Activated naive CD4-positive, alpha-beta T cell treated with anti-CD3 and anti-CD28 coated beads for 36 hours (primary cell): ENCODE results near the gene RNF207. TPM values are rescaled to one million over a fixed set of nuclear protein-coding genes. Genes with fewer than 3 reads are reported as not detected.

Experiments
- CTCF ChIA-PET: fragments of 350-600 bp; sonication (Branson Sonifier 250); formaldehyde crosslinking; loops from one replicate; lab custom pipeline; 2021; ENCODE audit warnings: antibody characterized with exemption; lab: Charles Lee
- DNase-seq: peaks from one replicate; pipeline ENCODE4 v3.0.0-alpha.2; 2020
- H3K27ac Mint-ChIP-seq: one replicate; pipeline ENCODE4 v1.8.0; 2021; ENCODE audit warnings: mild to moderate bottlenecking, mixed read lengths
- H3K27me3 Mint-ChIP-seq: one replicate; pipeline ENCODE4 v1.8.0; 2021; ENCODE audit warnings: low read depth, mixed read lengths
- H3K36me3 Mint-ChIP-seq: one replicate; pipeline ENCODE4 v1.8.0; 2021; ENCODE audit warnings: low read depth, mixed read lengths
- H3K4me1 Mint-ChIP-seq: one replicate; pipeline ENCODE4 v1.8.0; 2021; ENCODE audit warnings: low read depth, mixed read lengths
- H3K4me3 Mint-ChIP-seq: one replicate; pipeline ENCODE4 v1.8.0; 2021; ENCODE audit warnings: mild to moderate bottlenecking, moderate library complexity, mixed read lengths
- H3K9me3 Mint-ChIP-seq: one replicate; pipeline ENCODE4 v1.8.0; 2021; ENCODE audit warnings: mixed read lengths
- intact Hi-C: fragments of 100-400 bp; cut with micrococcal nuclease; formaldehyde crosslinking; loops from one replicate; pipeline ENCODE4 v1.15.1; 2023
- total RNA-seq, 2 experiments: library from RNA; stranded (reverse); gene quantifications; one replicate each; pipeline ENCODE4 v1.2.3, GENCODE V29; 2021

Gene RNF207
- total RNA-seq, 2 experiments from 2014 or later, result 3.2 to 4.1 TPM

DNA sequence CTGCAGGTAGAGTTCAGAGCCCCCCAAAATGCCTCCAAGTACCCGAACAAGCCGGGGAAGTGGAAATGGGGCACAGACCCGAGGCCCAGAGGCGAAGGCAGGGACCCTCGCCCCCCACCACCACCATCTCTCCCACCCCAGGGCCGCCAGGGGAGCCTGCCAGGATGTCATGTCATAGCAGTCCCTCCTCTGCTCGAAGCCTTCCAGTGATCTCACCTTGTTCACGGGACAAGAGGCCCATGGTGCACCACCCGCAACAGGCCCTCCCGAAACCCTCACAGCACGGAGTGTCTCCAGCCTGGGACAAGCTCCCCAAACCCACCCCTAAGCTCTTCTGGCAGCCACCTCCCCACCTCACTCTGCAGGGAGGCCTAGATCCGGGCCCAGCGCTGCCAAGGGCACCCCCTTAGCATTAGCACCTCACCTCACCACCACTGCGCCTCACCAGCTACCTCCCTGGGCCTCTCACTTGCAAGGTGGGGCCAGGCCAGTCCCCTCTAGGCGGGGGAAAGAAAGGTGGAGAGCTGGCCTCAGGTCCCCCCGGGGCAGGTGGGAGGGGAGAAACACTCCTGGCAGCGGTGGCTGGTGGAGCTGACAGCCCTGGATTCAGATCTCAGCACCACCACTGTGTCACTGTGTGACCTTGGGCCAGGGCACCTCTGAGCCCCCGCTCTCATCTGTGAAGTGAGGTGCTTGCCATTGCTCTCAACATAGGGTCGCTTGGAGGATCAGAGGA, 39.1 kb upstream of the RNF207 start:
- intact Hi-C loops, result no loop called here
- Mint-ChIP-seq H3K4me3 (no peak overlapping the region), H3K9me3 (no peaks in the 10 kb centered on the region), H3K4me1 (no peaks in the 10 kb centered on the region), H3K27ac (no peak overlapping the region), H3K27me3 (peaks cover 5% of the 10 kb centered on the region), H3K36me3 (no peaks in the 10 kb centered on the region)
- CTCF ChIA-PET, result no interaction called here
- no peak for DNase-seq

DNA sequence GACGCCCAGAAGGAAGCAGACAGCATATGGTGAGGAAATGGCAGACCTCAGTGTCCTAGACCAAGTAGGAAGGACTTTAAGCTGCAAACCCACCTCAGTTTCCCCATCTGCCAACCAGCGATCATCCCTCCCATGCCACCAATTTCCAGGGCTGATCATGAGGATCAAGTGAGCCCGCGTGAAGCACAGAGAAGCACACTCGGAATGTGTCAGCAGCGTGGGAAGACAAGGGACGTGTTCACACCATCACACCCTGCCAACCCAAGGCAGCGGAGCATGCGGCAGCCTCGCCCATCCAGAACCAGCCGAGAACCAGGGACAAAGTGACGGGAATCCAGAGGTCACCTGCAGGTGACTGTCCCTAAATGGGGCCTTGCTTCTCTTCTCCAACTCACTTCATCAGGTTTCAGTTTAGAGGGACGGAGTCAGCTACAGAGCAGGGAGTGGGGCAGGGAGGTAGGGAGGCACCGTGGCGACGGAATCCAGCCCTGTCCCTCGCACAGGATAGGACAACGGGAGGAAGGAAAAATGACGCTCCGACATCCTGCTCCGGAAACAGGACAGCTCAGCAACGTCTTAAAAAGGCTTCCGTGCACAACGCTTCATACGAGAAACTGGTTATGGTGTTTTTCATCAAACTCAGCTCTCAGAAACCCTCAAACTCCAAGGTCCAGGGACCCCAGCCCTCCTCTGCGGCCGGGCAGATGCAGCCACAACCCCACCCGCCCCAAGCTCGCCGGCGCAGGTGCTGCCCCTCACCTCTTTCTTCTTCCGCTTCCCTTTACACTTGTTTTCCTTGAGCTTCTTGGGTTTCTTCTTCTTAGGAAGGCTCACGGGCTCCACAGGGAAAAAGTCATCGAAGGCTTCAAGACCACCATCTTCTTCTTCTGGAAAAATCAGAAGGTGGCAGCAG, 38.3 kb upstream of the RNF207 start:
- DNase-seq, result no peak
- Mint-ChIP-seq H3K4me1 (no peaks in the 10 kb centered on the region), H3K27ac (no peak overlapping the region), H3K36me3 (no peaks in the 10 kb centered on the region), H3K27me3 (peaks cover 4% of the 10 kb centered on the region), H3K9me3 (no peaks in the 10 kb centered on the region), H3K4me3 (no peak overlapping the region)
- intact Hi-C loops, result no loop called here
- CTCF ChIA-PET, result interaction anchor here (0.8 kb wide), 1 partner anchor 18 kb away, joined by 3 read pairs; no protein-coding TSS in a partner anchor

DNA sequence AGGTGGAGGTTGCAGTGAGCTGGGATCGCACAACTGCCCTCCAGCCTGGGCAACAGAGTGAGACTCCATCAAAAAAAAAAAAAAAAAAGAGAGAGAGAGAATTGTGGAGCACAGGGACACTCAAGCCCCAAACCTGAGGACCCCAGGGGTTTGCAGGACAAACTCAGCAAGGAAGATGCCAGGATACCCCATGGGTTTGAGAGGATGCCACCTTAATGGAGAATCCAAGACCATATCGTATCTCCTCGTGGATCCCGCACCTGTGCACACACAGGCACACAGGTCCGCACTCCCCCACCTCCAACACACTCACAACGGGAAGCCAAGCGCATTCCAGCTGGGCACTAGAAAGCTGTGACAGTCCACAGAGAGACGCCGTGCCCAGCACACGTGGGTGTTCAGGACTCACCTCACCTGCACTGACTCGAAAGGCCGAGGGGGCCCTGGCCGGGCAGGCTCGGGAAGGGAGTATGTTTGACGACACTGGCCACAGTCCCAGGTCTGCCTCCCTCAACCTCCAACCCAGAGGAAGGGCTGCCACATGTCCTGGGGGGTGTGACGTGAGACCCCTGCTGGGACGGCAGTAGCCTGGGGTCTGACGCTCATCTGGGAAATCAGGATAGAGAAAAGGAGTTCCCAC, 36.9 kb upstream of the RNF207 start:
- no peak overlapping the region for H3K4me3 Mint-ChIP-seq
- no peak for DNase-seq
- H3K36me3 Mint-ChIP-seq, result no peaks in the 10 kb centered on the region
- intact Hi-C loops, result no loop called here
- CTCF ChIA-PET, result no interaction called here
- peaks cover 4% of the 10 kb centered on the region for H3K27me3 Mint-ChIP-seq
- H3K27ac Mint-ChIP-seq, result no peak overlapping the region
- no peaks in the 10 kb centered on the region for H3K9me3 Mint-ChIP-seq
- H3K4me1 Mint-ChIP-seq, result no peaks in the 10 kb centered on the region

DNA sequence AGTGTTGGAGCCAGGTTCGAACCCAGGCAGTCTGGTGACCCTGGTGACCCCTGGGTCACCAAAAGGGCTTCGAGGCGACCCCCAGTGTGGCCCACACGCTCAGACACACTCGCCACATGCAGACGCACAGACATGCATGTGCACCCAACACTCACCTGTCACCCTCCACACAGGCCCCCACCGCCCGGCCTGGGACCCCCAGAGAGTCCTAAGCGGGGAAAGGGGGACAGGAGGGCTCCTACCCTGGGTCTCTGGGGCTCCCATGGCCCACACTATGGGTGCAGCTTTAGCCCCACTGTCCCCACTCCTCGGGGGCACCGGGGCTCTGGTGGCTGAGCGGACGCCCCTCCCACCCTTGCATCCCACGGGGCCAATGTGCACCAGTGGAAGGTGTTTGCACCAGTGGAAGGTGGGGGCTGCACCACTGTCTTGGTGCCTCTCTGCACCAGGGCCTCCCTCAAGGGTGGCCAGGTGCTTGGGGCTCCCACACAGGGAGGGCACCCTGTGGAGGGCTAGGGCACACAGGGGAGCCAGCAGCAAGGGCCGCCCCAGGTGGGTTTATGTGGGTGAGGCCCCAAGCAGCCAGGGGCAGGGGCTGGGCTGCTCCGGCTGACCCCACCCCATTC, 35.7 kb upstream of the RNF207 start:
- no peak for DNase-seq
- peaks cover 4% of the 10 kb centered on the region for H3K27me3 Mint-ChIP-seq
- H3K9me3 Mint-ChIP-seq, result no peaks in the 10 kb centered on the region
- H3K36me3 Mint-ChIP-seq, result no peaks in the 10 kb centered on the region
- intact Hi-C loops, result no loop called here
- H3K27ac Mint-ChIP-seq, result no peak overlapping the region
- no peaks in the 10 kb centered on the region for H3K4me1 Mint-ChIP-seq
- CTCF ChIA-PET, result no interaction called here
- no peak overlapping the region for H3K4me3 Mint-ChIP-seq

DNA sequence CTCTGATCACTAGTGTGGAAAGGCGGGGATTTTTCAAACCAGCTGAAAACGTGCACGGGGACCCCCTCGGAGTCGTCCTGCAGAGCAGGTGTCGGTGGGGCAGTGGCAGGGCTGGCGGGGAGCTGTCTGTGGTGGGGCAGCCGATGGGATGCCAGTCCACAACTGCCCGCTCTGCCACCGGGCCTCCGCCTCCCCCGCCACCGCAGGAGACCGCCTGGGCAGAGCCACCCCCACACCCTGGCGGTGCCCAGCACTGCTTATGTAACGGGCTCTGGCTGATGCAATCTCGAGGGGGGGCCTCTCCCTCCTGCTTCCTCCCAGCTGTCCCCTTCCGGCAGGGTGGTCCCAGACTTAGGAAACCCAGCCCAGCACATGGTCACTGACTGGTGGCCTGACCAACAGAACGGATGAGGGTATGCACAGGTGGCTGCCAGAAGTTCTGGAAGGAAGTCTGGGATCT, 35.1 kb upstream of the RNF207 start:
- Mint-ChIP-seq H3K27me3 (peaks cover 4% of the 10 kb centered on the region), H3K36me3 (no peaks in the 10 kb centered on the region), H3K27ac (no peak overlapping the region), H3K9me3 (no peaks in the 10 kb centered on the region), H3K4me1 (no peaks in the 10 kb centered on the region), H3K4me3 (no peak overlapping the region)
- DNase-seq, result no peak
- intact Hi-C loops, result no loop called here
- CTCF ChIA-PET, result no interaction called here

DNA sequence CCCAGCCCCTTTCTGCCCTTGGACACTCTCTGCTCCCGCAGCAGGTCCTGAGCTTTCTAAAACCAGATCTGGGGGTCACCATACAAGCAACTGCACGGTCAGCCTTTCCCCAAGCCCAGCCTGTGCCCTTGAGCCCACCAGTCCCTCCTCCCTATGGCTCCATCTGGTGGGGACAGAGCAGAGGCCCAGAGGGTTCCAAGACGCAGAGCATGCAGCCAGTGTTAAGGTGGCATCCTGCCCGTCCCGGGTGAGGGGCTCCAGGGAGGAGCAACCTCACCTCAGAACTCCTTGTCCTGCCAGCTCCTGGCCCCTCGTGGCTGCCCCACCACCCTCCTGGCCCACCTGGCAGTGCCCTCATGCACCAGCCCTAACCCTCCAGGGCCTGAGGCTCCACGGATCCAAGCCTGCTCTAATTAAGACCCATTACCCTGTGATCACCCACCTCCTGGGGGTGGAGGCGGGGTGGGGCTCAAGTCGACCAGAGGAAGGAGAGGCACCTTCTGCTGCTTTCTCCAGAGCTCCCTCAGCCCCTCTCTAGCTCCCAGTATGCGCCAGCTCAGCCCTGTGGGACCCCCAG, 34.3 kb upstream of the RNF207 start:
- no peak for DNase-seq
- intact Hi-C loops, result no loop called here
- no peak overlapping the region for H3K4me3 Mint-ChIP-seq
- no peaks in the 10 kb centered on the region for H3K4me1 Mint-ChIP-seq
- CTCF ChIA-PET, result interaction anchor here (0.6 kb wide), 1 partner anchor 215 kb away, joined by 3 read pairs; no protein-coding TSS in a partner anchor
- no peak overlapping the region for H3K27ac Mint-ChIP-seq
- peaks cover 7% of the 10 kb centered on the region for H3K27me3 Mint-ChIP-seq
- no peaks in the 10 kb centered on the region for H3K9me3 Mint-ChIP-seq
- H3K36me3 Mint-ChIP-seq, result no peaks in the 10 kb centered on the region

DNA sequence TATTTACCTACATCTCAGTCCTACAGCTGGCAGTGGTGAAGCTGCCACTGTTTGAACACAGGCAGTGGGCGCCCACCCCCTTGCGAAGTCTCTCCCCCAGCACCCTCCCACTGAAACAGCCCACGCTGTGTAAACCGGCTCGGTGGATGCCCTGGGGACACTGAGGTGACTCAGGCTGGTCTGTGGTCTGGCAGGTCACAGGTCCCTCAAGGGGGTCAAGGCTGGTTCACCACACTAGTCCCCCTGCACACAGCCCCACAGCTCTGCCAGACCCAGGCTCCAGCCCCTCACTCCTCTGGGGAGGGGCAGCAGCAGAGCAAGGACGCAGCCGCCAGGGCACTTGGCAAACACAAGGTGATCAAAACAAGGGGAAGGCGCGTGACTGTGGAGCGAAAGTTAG, 33.4 kb upstream of the RNF207 start:
- intact Hi-C loops, result no loop called here
- Mint-ChIP-seq H3K36me3 (no peaks in the 10 kb centered on the region), H3K9me3 (no peaks in the 10 kb centered on the region), H3K27me3 (peaks cover 15% of the 10 kb centered on the region), H3K4me3 (no peak overlapping the region), H3K27ac (no peak overlapping the region), H3K4me1 (no peaks in the 10 kb centered on the region)
- CTCF ChIA-PET, result no interaction called here
- no peak for DNase-seq

DNA sequence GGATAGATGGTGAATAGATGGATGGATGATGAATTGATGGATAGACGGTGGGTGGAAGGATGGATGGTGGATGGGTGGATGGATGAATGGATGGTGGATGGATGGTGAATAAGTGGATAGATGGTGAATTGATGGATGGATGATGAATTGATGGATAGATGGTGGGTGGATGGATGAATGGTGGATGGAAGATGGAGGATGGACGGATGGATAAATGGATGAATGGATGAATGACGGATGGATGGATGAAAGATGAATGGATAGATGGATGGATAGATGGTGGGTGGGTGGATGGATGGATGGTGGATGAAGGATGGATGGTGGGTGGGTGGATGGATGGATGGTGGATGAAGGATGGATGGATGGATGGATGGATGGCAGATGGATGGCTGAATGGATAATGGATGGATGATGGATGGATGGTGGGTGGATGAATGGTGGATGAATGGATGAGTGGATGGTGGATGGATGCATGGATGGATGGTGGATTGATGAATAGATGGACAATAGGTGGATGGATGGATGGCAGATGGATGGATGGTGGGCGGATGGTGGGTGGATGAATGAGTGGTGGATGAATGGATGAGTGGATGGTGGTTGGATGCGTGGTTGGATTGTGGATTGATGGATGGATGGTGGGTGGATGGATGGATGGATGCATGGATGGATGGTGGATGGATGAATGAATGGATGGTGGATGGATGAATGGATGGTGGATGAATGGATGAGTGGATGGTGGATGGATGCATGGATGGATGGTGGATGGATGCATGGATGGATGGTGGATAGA, 31.1 kb upstream of the RNF207 start:
- CTCF ChIA-PET, result no interaction called here
- peaks cover 23% of the 10 kb centered on the region for H3K27me3 Mint-ChIP-seq
- no peak overlapping the region for H3K27ac Mint-ChIP-seq
- H3K9me3 Mint-ChIP-seq, result no peaks in the 10 kb centered on the region
- H3K4me1 Mint-ChIP-seq, result peaks cover 3% of the 10 kb centered on the region
- DNase-seq, result no peak
- intact Hi-C loops, result no loop called here
- no peak overlapping the region for H3K4me3 Mint-ChIP-seq
- no peaks in the 10 kb centered on the region for H3K36me3 Mint-ChIP-seq

DNA sequence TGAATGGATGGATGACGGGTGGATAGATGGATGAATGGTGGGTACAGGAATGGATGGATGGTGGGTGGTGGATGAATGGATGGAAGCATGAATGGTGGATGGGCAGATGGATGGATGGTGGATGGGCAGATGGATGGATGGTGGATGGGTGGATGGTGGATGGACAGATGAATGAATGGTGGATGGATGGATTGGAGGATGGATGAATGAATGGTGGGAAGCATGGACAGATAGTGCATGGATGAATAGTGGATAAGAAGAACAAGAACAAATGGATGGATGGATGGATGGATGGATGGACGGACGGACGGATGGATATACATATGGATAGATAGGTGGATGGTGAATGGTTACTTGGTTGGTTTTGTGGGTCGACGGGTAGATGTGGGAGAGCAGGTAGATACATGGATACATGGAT, 30.5 kb upstream of the RNF207 start:
- intact Hi-C loops, result no loop called here
- no peak for DNase-seq
- Mint-ChIP-seq H3K4me1 (peaks cover 3% of the 10 kb centered on the region), H3K9me3 (no peaks in the 10 kb centered on the region), H3K27me3 (peaks cover 23% of the 10 kb centered on the region), H3K27ac (no peak overlapping the region), H3K36me3 (no peaks in the 10 kb centered on the region), H3K4me3 (no peak overlapping the region)
- CTCF ChIA-PET, result no interaction called here

DNA sequence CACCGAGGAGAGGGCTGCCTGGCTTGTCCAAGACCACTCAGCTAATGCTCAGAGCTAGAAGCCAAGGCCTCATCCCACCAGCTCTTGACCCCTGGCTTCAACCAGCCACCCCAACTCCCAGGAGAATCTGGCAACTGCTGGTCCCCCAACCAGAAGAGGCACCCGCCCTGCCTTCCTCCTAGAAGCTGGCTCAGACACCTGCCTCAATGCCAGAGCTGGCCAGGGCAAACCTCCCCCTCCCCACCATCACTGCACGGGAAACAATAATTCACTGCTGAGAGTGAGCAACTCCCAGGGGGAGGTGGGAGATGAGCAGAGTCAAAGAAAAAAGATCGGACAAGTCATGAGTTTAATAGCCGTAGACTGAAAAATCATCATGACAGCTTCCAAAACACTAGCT, 29.1 kb upstream of the RNF207 start:
- DNase-seq, result no peak
- Mint-ChIP-seq H3K9me3 (no peaks in the 10 kb centered on the region), H3K36me3 (no peaks in the 10 kb centered on the region), H3K4me3 (no peak overlapping the region), H3K4me1 (peaks cover 16% of the 10 kb centered on the region), H3K27ac (no peak overlapping the region), H3K27me3 (peaks cover 36% of the 10 kb centered on the region)
- CTCF ChIA-PET, result interaction anchor here (0.9 kb wide), 1 partner anchor 9 kb away, joined by 3 read pairs; no protein-coding TSS in a partner anchor
- intact Hi-C loops, result no loop called here

DNA sequence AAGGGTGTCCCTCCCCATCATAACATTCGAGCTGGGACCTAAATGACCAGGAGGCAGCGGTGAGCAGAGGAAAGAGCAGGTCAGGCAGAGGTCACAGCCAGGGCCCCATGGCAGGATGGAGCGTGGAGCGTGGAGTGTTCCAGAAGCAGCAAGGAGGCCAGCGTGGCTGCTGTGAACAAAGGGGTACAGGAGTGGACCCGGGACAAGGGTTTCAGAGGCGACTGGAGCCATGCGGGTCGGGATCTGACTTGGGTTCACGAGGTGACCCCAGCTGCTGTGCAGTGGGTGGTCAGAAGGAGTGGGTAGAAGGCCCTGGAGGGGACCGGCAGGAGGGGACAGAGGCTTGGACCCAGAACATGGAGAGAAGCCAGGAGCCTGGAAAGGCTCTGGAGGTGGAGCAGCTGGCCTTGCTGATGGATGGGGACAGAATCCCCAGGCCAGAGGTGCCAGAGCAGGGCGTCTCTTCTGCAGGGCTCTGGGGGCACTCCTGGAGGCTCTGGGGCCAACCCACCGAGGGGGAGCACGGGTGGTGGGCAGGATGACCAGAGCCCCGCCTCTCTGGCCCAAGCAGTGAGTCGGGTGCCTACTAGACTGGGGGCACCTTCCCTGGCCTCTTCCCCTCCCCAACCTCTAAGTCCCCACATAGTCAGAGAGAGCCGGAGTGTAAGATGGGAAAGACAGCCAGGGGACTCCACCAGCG, 28.1 kb upstream of the RNF207 start:
- Mint-ChIP-seq H3K9me3 (no peaks in the 10 kb centered on the region), H3K4me3 (no peak overlapping the region), H3K27me3 (peaks cover 39% of the 10 kb centered on the region), H3K4me1 (peaks cover 18% of the 10 kb centered on the region), H3K27ac (no peak overlapping the region), H3K36me3 (no peaks in the 10 kb centered on the region)
- intact Hi-C loops, result no loop called here
- DNase-seq, result no peak
- CTCF ChIA-PET, result interaction anchor here (0.9 to 1.3 kb wide), 2 partner anchors 8 to 21 kb away, joined by 3 to 4 read pairs; no protein-coding TSS in a partner anchor
